Diencephalon (tissue), 1 donor: ENCODE measurements around the gene LRRC37A3. TPM values are rescaled to one million over a fixed set of nuclear protein-coding genes. Genes with fewer than 3 reads are reported as not detected.

Experiments
- small RNA-seq: library from RNA; depleted of rRNA; stranded (forward); fragments of <200 nt; gene quantifications from one replicate; pipeline ENCODE3, GENCODE V24; 2014
- total RNA-seq: library from RNA; depleted of rRNA; stranded (reverse); fragments of >200 nt; gene quantifications from one replicate; pipeline ENCODE4 v1.2.3, GENCODE V29; 2014

The LRRC37A3 gene
- total RNA-seq: 59.5 TPM

DNA sequence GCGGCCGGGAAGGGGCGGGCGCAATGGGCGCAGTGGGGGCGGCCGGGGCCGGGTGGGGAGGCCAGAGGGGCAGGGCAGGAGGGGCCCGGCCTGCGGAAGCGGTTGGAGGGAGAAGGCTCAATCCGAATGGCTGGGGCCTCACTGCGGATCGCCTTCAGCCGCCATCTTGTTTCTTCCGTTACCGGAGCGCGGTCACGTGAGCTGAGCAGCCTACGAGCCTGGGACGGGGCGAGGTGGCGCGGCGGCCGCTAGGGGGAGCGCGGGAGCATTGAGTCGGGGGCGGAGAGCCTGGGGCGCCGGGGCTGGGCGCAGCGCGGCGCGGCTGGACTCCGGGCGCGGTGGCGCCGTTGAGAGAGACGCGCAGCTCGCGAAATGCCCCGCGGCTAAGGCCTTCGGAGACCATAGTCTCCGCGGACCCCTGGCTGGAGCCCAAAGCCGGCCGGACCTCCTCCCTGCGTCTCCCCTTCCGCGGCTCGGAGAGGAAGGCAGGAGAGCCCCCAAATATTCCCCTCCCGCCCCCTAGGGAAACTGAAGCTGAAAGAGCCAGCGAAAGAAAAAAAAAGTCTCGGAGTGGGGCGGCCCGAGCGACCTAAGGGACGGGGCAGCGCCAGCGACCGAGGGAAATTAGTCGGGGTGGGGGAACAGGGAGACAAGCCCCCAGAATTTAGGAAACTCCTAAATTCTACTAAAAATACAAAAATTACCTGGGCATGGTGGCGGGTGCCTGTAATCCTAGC lies at the start of gene LRRC37A3:
Gene LRRC37A3, minus strand, starts transcription at position 190 of the 737 bp plus-strand sequence. CDS start 22,221 bp downstream, outside the sequence.

Small RNAs within 50 kb of the gene (small RNA-seq; reads per million reads assigned to genes)
- gene AC037487.3: not detected
- gene AC103810.6: not detected
- not detected for gene AC103810.7
- gene RDM1P4: not detected
- gene RN7SL404P: not detected
- not detected for gene RNU7-115P

Other genes starting within 250 kb of the LRRC37A3 start
- gene GNA13, start 137.3 kb upstream of the LRRC37A3 start, total RNA-seq: 89.0 TPM
- gene RGS9, start 217.9 kb upstream of the LRRC37A3 start, total RNA-seq: 35.5 TPM